ENCODE measurements around the gene SLC25A43.
"Not testable (repeated sequence)": the region's sequence is repeated elsewhere in the genome, so short reads cannot be mapped to it uniquely, and the experiment has no call there.

Gene SLC25A43

DNA sequence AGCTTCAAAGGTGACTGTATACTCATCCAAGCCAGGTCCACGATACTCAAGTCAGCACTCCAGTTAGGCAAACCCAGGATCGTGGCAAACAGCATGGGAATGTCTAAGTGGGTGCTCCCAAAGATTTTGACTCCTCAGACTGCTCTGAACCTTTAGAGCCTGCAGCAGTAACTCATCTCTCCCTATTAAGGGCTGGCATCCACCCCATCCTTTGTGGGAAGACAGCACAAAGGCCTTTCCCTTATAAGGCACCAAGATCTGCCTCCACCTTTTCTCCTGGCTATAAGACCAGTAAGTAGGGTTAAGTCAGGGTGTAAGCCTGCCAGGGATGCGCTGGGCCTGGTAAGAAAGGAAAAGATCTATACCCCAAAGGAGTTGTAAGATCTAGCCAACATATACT, 23.6 kb upstream of the SLC25A43 start:
- ChIA-PET POLR2A (no interaction called here), CTCF (interaction anchor here (1.1 kb wide), 1 partner anchor 14 kb away, joined by 4 read pairs; no protein-coding TSS in a partner anchor)
- no peak overlapping the region for H3K4me3 ChIP-seq (ENCODE audit: low read depth, low read length)
- DNase-seq (ENCODE audit: low read depth, low spot score): no peak
- TF ChIP-seq, protein P1, sequence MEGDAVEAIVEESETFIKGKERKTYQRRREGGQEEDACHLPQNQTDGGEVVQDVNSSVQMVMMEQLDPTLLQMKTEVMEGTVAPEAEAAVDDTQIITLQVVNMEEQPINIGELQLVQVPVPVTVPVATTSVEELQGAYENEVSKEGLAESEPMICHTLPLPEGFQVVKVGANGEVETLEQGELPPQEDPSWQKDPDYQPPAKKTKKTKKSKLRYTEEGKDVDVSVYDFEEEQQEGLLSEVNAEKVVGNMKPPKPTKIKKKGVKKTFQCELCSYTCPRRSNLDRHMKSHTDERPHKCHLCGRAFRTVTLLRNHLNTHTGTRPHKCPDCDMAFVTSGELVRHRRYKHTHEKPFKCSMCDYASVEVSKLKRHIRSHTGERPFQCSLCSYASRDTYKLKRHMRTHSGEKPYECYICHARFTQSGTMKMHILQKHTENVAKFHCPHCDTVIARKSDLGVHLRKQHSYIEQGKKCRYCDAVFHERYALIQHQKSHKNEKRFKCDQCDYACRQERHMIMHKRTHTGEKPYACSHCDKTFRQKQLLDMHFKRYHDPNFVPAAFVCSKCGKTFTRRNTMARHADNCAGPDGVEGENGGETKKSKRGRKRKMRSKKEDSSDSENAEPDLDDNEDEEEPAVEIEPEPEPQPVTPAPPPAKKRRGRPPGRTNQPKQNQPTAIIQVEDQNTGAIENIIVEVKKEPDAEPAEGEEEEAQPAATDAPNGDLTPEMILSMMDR (IDR thresholded peaks at IDR 0.05; ENCODE audit: insufficient read depth, low read length, missing control alignments): no peak

DNA sequence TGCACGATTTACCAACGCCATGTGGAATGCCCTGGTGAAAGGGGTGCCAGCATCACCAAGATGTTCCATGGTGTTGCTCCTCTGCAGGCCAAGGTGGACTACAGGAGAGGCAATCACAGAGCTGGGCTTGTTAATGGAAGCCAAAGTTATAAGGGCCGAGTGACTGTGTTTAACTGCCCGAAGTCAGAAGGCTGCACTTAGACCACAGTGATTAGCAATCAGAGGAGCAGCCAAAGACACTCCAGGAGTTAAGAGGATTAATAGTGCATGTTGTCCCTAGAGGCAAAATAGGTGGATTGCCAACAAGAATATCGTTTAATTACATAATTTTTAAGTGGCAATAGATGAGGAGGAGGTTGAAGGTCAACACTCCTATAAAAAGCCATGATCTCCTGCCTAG, 22.8 kb upstream of the SLC25A43 start:
- no peak overlapping the region for H3K4me3 ChIP-seq (ENCODE audit: low read depth, low read length)
- DNase-seq (ENCODE audit: low read depth, low spot score): no peak
- ChIA-PET POLR2A (no interaction called here), CTCF (no interaction called here)
- TF ChIP-seq, protein P1 (IDR thresholded peaks at IDR 0.05; ENCODE audit: insufficient read depth, low read length, missing control alignments): no peak

DNA sequence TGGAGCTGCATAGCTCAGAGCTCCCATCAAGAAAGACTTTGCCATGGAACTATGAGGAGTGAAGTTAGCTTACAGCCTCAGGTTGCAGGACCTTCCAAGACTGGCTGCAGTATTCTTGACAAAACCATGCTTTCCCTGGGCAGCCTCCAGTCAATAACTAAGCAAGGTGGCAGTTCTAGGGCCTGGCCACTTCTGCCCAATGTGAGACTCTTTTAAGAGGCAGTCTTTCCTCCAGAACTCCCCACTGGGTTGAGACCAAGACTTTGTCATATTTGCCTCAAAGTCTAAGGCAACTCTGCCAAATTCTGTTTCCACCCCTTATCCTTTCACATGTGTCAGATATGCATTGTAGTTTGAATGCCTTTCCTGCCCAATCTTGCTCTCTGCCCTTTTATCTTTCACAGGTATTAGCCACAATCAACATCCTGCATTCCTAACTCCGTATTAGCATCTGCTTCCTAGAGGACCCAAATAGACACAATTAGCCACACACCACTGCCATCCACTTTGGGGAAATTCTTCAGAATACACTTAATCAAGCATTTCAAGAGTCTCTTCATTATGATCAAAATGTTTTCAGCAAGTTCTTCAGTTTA, 17.7 kb upstream of the SLC25A43 start:
- no peak for DNase-seq (ENCODE audit: low read depth, low spot score)
- H3K4me3 ChIP-seq (ENCODE audit: low read depth, low read length): no peak overlapping the region
- CTCF ChIA-PET: no interaction called here
- POLR2A ChIA-PET: no interaction called here
- TF ChIP-seq, protein P1 (IDR thresholded peaks at IDR 0.05; ENCODE audit: insufficient read depth, low read length, missing control alignments): no peak

DNA sequence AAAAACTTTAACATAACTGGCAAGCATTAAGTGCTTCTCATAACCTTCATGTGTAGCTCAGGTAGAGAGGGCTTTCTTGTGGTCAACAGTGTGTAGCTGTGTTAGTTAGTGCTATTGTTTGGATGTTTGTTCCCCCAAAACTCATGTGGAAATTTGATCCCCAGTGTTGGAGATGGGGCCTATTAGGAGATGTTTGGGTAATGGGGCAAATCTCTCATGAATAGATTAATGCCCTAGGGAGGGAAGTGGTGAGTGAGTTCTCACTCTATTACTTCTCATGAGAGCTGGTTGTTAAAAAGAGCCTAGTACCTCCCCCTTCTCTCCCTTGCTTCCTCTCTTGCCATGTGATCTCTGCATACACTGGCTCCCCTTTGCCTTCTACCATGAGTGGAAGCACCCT, 16.5 kb upstream of the SLC25A43 start:
- TF ChIP-seq, protein P1 (IDR thresholded peaks at IDR 0.05; ENCODE audit: insufficient read depth, low read length, missing control alignments): no peak
- no peak for DNase-seq (ENCODE audit: low read depth, low spot score)
- ChIA-PET POLR2A (no interaction called here), CTCF (no interaction called here)
- H3K4me3 ChIP-seq (ENCODE audit: low read depth, low read length): no peak overlapping the region

DNA sequence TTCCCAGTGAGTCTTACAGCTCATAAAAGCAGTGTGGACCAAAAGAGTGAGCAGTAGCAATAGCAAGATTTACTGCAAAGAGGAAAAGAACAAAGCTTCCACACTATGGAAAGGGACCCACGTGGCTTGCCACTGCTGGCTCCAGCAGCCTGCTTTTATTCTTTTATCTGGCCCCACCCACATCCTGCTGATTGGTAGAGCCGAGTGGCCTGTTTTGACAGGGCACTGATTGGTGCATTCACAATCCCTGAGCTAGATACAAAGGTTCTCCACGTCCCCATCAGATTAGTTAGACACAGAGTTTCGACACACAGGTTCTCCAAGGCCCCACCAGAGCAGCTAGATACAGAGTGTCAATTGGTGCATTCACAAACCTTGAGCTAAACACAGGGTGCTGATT, 12.5 kb upstream of the SLC25A43 start:
- CTCF ChIA-PET; POLR2A ChIA-PET; DNase-seq (ENCODE audit: low read depth, low spot score); H3K4me3 ChIP-seq (ENCODE audit: low read depth, low read length): not testable (repeated sequence)

DNA sequence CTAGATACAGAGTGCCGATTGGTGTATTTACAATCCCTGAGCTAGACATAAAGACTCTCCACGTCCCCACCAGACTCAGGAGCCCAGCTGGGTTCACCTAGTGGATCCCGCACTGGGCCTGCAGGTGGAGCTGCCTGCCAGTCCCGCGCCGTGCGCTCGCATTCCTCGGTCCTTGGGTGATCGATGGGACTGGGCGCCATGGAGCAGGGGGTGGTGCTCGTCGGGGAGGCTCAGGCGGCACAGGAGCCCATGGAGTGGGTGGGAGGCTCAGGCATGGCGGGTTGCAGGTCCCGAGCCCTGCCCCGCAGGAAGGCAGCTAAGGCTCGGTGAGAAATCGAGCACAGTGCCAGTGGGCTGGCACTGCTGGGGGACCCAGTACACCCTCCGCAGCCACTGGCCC, 11.7 kb upstream of the SLC25A43 start:
- CTCF ChIA-PET; DNase-seq (ENCODE audit: low read depth, low spot score); H3K4me3 ChIP-seq (ENCODE audit: low read depth, low read length); POLR2A ChIA-PET: not testable (repeated sequence)

DNA sequence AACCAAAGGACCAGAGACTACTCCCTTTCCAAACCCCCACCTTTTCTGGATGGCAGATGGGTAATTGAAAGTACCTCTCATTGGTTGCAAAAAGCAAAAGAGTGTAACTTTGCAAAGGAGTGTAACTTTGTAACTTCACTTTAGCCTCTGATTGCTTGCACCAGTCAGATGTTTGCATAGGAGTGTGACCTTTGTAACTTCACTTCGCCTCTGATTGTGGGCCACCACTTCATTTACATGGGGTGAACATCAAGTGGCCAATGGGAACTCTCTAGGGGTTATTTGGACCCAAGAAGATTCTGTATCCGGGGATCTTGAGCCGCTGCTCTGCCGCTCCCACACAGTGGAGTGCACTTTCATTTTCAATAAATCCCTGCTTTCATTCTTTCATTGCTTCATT, 9.9 kb upstream of the SLC25A43 start:
- POLR2A ChIA-PET: no interaction called here
- no peak overlapping the region for H3K4me3 ChIP-seq (ENCODE audit: low read depth, low read length)
- DNase-seq (ENCODE audit: low read depth, low spot score): no peak
- TF ChIP-seq, protein P1 (IDR thresholded peaks at IDR 0.05; ENCODE audit: insufficient read depth, low read length, missing control alignments): no peak
- CTCF ChIA-PET: interaction anchor here (0.8 to 0.9 kb wide), 2 partner anchors 14 to 101 kb away, joined by 3 to 4 read pairs; no protein-coding TSS in a partner anchor
